GM12878 (cell line): ENCODE measurements around the gene RFPL2. TPM values are rescaled to one million over a fixed set of nuclear protein-coding genes. Genes with fewer than 3 reads are reported as not detected.

Experiments
- ATAC-seq: fragments of 200-7000 bp; cut with Tn5 transposase; 3 replicates; pipeline ENCODE4 v1.9.1; 2020; ENCODE audit warnings: mild to moderate bottlenecking, moderate library complexity
- BruUV-seq: library from RNA; stranded (reverse); fragments of 400-500 nt; replicated peaks from 2 replicates; lab custom pipeline; 2021; lab: Mats Ljungman, UMichigan
- CTCF ChIA-PET: fragments of 300-600 bp; sonication (Branson Sonifier 250); formaldehyde crosslinking; extraction: SDS; loops from one replicate; lab custom pipeline; 2021; ENCODE audit warnings: inconsistent platforms; lab: Yijun Ruan, JAX
- POLR2A ChIA-PET: fragments of 350-600 bp; formaldehyde crosslinking; extraction: SDS; loops from one replicate; lab custom pipeline; 2021; ENCODE audit warnings: inconsistent platforms; lab: Charles Lee
- RAD21 ChIA-PET: fragments of 300-600 bp; sonication (Branson Sonifier 250); formaldehyde crosslinking; loops from one replicate; lab custom pipeline; 2023; ENCODE audit warnings: antibody characterized with exemption; ENCODE audit not compliant: unreplicated experiment; lab: Charles Lee
- SMC1A ChIA-PET: fragments of 300-600 bp; sonication (Branson Sonifier 250); formaldehyde crosslinking; loops from one replicate; lab custom pipeline; 2023; ENCODE audit not compliant: unreplicated experiment, uncharacterized antibody; lab: Charles Lee
- DNase-seq: peaks from one replicate; pipeline ENCODE4 v3.0.0-alpha.2; 2011; ENCODE audit warnings: low read depth, low spot score
- FAIRE-seq: peaks from 3 replicates; lab custom pipeline; 2011; peaks lifted over from hg19 to GRCh38; lab: Jason Lieb, UNC
- H2AFZ ChIP-seq: 2 replicates; pipeline ENCODE4 v1.6.0; 2011; ENCODE audit warnings: low read depth, low read length, control low read depth; ENCODE audit not compliant: control insufficient read depth
- H3K27ac ChIP-seq: 2 replicates; pipeline ENCODE4 v1.5.1; 2011; ENCODE audit warnings: control low read depth; ENCODE audit not compliant: control insufficient read depth, insufficient read depth
- H3K27me3 ChIP-seq, 2 experiments: replicated peaks in 1 of 2; 2 replicates each; pipeline versions ENCODE4 v1.6.0 to v1.6.1; 2011; ENCODE audit warnings: low read length in 1 of 2; ENCODE audit not compliant: control insufficient read depth in 2 of 2, insufficient read depth in 2 of 2
- H3K36me3 ChIP-seq, 2 experiments: 2 replicates each; pipeline ENCODE4 v1.5.1; 2011; ENCODE audit warnings: low read length in 1 of 2; ENCODE audit not compliant: control insufficient read depth in 2 of 2, insufficient read depth in 2 of 2
- H3K4me1 ChIP-seq: 2 replicates; pipeline ENCODE4 v1.6.1; 2011; ENCODE audit warnings: mild to moderate bottlenecking, low read length, moderate library complexity, mixed read lengths; ENCODE audit not compliant: control insufficient read depth, insufficient read depth
- H3K4me2 ChIP-seq: 2 replicates; pipeline ENCODE4 v1.6.0; 2011; ENCODE audit warnings: control low read depth; ENCODE audit not compliant: control insufficient read depth, insufficient read depth
- H3K4me3 ChIP-seq: fragments of 200-600 bp; sonication (generic); 2 replicates; pipeline ENCODE4 v1.5.1; 2016
- H3K79me2 ChIP-seq: 2 replicates; pipeline ENCODE4 v1.6.0; 2011; ENCODE audit warnings: low read length; ENCODE audit not compliant: control insufficient read depth, insufficient read depth
- H3K9ac ChIP-seq: 2 replicates; pipeline ENCODE4 v1.8.0; 2011; ENCODE audit warnings: low read length, control low read depth, mixed read lengths; ENCODE audit not compliant: control insufficient read depth, insufficient read depth
- H3K9me3 ChIP-seq: replicated peaks from 3 replicates; pipeline ENCODE4 v1.5.1; 2011; ENCODE audit warnings: mild to moderate bottlenecking, low read length; ENCODE audit not compliant: control insufficient read depth, insufficient read depth
- H4K20me1 ChIP-seq: 2 replicates; pipeline ENCODE4 v1.6.0; 2011; ENCODE audit not compliant: control insufficient read depth, insufficient read depth
- ATF7 ChIP-seq: fragments of 450-650 bp; IDR thresholded peaks from 2 replicates; pipeline ENCODE4 v1.6.1; 2016; ENCODE audit warnings: low read depth, mild to moderate bottlenecking
- GABPA ChIP-seq: IDR thresholded peaks from 2 replicates; pipeline ENCODE4 v1.6.1; 2014; ENCODE audit warnings: antibody characterized with exemption, low read depth, mild to moderate bottlenecking, inconsistent platforms
- RELA ChIP-seq: fragments of 450-650 bp; IDR thresholded peaks from 2 replicates; pipeline ENCODE4 v1.8.0; 2014; ENCODE audit warnings: borderline replicate concordance; ENCODE audit not compliant: partially characterized antibody
- SPI1 ChIP-seq: IDR thresholded peaks from 2 replicates; pipeline ENCODE4 v1.6.1; 2011; ENCODE audit warnings: low read depth, mild to moderate bottlenecking, low read length, moderate library complexity, borderline replicate concordance; ENCODE audit not compliant: insufficient read depth
- WGBS: methylation state at CpG from one replicate; pipeline ENCODE4 v1.1.6; 2016; ENCODE audit warnings: low lambda C conversion rate; ENCODE audit not compliant: insufficient replicate concordance, insufficient coverage; ENCODE audit errors: missing lambda C conversion rate; 5-methylcytosine and 5-hydroxymethylcytosine counted together
- in situ Hi-C: fragments of 300-500 bp; cut with MboI; formaldehyde crosslinking; loops from 9 replicates; pipeline ENCODE4 v1.14.3; 2018; ENCODE audit warnings: mixed read lengths
- intact Hi-C: fragments of 100-400 bp; cut with micrococcal nuclease; formaldehyde crosslinking; loops from one replicate; pipeline ENCODE4 v1.14.2; 2022; ENCODE audit not compliant: unreplicated experiment
- polyA plus RNA-seq, 11 experiments: library from polyadenylated mRNA; depleted of rRNA in 4 of 11; unstranded in 6 of 11; stranded (reverse) in 5 of 11; fragments of >200 nt; fragmentation: Nextera tagmentation in 4 of 11; fragmentation: Illumina TruSeq in 1 of 11; extraction: Ambion mirVana in 4 of 11; extraction: Trizol in 1 of 11; gene quantifications; 1 replicate in 1 of 11; 2 replicates in 10 of 11; pipeline versions ENCODE4 v1.2.1 to v1.2.3, GENCODE V29; 2011 to 2016; ENCODE audit warnings: inconsistent platforms in 2 of 11, missing spikeins in 2 of 11, low read depth in 1 of 11
- total RNA-seq, 4 experiments: library from RNA; depleted of rRNA in 3 of 4; stranded (reverse); fragments of >200 nt in 3 of 4; fragmentation: Illumina TruSeq in 1 of 4; extraction: Trizol in 1 of 4; gene quantifications; 2 replicates each; pipeline versions ENCODE4 v1.2.1 to v1.2.3, GENCODE V29; 2013 to 2021
- TF ChIP-seq, protein P1 (sequence below): IDR thresholded peaks from 2 replicates; pipeline ENCODE4 v1.6.1; 2011; ENCODE audit warnings: borderline replicate concordance, low read depth, mild to moderate bottlenecking, moderate library complexity, mixed read lengths, low read length; ENCODE audit not compliant: insufficient read depth; ENCODE audit errors: extremely low read length
- TF ChIP-seq, protein P2 (sequence below): fragments of 450-650 bp; IDR thresholded peaks from 2 replicates; pipeline ENCODE4 v1.6.1; 2017; ENCODE audit warnings: antibody characterized with exemption, mild to moderate bottlenecking, moderate library complexity
- TF ChIP-seq, protein P3 (sequence below): IDR thresholded peaks from 2 replicates; pipeline ENCODE4 v1.6.1; 2011; ENCODE audit warnings: borderline replicate concordance, low read depth, mild to moderate bottlenecking, moderate library complexity, low read length; ENCODE audit not compliant: insufficient read depth, poor library complexity, severe bottlenecking
- TF ChIP-seq, protein P4 (sequence below): fragments of 450-650 bp; IDR thresholded peaks from 2 replicates; pipeline ENCODE4 v1.6.1; 2016; ENCODE audit warnings: mild to moderate bottlenecking, moderate library complexity, borderline replicate concordance

Gene RFPL2
- total and polyA plus RNA-seq, 10 of the 15 experiments (the other 5 are each of a cell fraction or from before 2014, with no cell fraction given): not detected

DNA sequence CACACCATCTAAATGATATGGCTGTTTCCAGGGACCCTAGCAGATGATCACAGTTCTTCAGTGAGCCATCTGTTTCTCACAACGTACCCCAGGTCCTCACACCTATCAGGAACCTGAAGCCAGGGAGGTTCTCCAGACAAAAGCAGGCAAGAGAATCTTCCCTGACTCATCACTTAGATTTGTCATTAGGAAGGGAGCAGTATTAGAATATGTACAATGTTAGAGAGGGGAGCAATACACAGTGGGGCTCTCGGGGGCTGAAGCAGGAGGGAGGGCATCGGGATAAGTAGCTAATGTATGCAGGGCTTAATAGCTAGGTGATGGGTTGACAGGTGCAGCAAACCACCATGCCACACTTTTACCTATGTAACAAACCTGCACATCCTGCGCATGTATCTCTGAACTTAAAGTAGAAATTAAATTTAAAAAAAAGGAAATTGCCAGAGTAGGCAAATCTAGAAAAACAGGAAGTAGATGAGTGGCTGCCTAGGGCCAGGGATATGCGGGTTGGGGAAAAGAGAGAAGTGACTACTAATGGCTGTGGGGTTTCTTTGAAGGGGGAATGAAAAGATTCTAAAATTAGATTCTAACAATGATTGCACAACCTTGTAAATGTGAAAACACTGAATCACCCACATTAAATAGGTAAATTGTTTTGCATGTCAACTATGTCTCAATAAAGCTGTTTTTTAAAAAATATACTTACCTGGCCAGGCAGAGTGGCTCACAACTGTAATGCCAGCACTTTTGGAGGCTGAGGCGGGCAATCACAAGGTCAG lies 60.2 kb downstream of the RFPL2 start:
- H3K79me2 ChIP-seq: no peaks in the 10 kb centered on the region
- no peaks in the 10 kb centered on the region; a peak in 1 of 4 replicates for H3K27me3 ChIP-seq
- H3K4me2 ChIP-seq: no peak overlapping the region
- H2AFZ ChIP-seq: no peak overlapping the region
- WGBS: 30% methylated on average over 6 of the region's 6 CpGs
- FAIRE-seq (no peak), DNase-seq (no peak), ATAC-seq (no peak)
- H4K20me1 ChIP-seq: no peaks in the 10 kb centered on the region
- ChIA-PET SMC1A (no interaction called here), RAD21 (no interaction called here), CTCF (interaction anchor here (1.1 kb wide), 1 partner anchor 85 kb away, joined by 3 read pairs; no protein-coding TSS in a partner anchor), POLR2A (no interaction called here)
- H3K36me3 ChIP-seq: no peaks in the 10 kb centered on the region
- no peaks in the 10 kb centered on the region; the same call in 2 of the 3 replicates for H3K9me3 ChIP-seq
- intact Hi-C loops: no loop called here
- H3K4me3 ChIP-seq: no peak overlapping the region
- no peak overlapping the region for H3K27ac ChIP-seq
- H3K4me1 ChIP-seq: no peaks in the 10 kb centered on the region
- TF ChIP-seq ATF7 (no peak), GABPA (no peak), RELA (no peak), SPI1 (peak; percentile 45; the same call in 1 of the 2 replicates)
- TF ChIP-seq, protein P1, sequence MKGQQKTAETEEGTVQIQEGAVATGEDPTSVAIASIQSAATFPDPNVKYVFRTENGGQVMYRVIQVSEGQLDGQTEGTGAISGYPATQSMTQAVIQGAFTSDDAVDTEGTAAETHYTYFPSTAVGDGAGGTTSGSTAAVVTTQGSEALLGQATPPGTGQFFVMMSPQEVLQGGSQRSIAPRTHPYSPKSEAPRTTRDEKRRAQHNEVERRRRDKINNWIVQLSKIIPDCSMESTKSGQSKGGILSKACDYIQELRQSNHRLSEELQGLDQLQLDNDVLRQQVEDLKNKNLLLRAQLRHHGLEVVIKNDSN: no peak
- TF ChIP-seq, protein P2, sequence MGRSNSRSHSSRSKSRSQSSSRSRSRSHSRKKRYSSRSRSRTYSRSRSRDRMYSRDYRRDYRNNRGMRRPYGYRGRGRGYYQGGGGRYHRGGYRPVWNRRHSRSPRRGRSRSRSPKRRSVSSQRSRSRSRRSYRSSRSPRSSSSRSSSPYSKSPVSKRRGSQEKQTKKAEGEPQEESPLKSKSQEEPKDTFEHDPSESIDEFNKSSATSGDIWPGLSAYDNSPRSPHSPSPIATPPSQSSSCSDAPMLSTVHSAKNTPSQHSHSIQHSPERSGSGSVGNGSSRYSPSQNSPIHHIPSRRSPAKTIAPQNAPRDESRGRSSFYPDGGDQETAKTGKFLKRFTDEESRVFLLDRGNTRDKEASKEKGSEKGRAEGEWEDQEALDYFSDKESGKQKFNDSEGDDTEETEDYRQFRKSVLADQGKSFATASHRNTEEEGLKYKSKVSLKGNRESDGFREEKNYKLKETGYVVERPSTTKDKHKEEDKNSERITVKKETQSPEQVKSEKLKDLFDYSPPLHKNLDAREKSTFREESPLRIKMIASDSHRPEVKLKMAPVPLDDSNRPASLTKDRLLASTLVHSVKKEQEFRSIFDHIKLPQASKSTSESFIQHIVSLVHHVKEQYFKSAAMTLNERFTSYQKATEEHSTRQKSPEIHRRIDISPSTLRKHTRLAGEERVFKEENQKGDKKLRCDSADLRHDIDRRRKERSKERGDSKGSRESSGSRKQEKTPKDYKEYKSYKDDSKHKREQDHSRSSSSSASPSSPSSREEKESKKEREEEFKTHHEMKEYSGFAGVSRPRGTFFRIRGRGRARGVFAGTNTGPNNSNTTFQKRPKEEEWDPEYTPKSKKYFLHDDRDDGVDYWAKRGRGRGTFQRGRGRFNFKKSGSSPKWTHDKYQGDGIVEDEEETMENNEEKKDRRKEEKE: no peak
- TF ChIP-seq, protein P3, sequence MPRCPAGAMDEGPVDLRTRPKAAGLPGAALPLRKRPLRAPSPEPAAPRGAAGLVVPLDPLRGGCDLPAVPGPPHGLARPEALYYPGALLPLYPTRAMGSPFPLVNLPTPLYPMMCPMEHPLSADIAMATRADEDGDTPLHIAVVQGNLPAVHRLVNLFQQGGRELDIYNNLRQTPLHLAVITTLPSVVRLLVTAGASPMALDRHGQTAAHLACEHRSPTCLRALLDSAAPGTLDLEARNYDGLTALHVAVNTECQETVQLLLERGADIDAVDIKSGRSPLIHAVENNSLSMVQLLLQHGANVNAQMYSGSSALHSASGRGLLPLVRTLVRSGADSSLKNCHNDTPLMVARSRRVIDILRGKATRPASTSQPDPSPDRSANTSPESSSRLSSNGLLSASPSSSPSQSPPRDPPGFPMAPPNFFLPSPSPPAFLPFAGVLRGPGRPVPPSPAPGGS: no peak
- TF ChIP-seq, protein P4, sequence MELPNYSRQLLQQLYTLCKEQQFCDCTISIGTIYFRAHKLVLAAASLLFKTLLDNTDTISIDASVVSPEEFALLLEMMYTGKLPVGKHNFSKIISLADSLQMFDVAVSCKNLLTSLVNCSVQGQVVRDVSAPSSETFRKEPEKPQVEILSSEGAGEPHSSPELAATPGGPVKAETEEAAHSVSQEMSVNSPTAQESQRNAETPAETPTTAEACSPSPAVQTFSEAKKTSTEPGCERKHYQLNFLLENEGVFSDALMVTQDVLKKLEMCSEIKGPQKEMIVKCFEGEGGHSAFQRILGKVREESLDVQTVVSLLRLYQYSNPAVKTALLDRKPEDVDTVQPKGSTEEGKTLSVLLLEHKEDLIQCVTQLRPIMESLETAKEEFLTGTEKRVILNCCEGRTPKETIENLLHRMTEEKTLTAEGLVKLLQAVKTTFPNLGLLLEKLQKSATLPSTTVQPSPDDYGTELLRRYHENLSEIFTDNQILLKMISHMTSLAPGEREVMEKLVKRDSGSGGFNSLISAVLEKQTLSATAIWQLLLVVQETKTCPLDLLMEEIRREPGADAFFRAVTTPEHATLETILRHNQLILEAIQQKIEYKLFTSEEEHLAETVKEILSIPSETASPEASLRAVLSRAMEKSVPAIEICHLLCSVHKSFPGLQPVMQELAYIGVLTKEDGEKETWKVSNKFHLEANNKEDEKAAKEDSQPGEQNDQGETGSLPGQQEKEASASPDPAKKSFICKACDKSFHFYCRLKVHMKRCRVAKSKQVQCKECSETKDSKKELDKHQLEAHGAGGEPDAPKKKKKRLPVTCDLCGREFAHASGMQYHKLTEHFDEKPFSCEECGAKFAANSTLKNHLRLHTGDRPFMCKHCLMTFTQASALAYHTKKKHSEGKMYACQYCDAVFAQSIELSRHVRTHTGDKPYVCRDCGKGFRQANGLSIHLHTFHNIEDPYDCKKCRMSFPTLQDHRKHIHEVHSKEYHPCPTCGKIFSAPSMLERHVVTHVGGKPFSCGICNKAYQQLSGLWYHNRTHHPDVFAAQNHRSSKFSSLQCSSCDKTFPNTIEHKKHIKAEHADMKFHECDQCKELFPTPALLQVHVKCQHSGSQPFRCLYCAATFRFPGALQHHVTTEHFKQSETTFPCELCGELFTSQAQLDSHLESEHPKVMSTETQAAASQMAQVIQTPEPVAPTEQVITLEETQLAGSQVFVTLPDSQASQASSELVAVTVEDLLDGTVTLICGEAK: peak; percentile 57; the same call in 1 of the 2 replicates
- H3K9ac ChIP-seq: no peak overlapping the region
- no TSS peak for BruUV-seq
- in situ Hi-C loops: no loop called here
